ENCODE data around the gene SMIM41. TPM values are rescaled to one million over a fixed set of nuclear protein-coding genes. Genes with fewer than 3 reads are reported as not detected.
A peak's percentile ranks its signal among the peaks of the same experiment; 100 is the strongest.

SMIM41 gene
- total RNA-seq, 2 donors from 2014 or later, result 0.19 TPM; not detected in 1

DNA sequence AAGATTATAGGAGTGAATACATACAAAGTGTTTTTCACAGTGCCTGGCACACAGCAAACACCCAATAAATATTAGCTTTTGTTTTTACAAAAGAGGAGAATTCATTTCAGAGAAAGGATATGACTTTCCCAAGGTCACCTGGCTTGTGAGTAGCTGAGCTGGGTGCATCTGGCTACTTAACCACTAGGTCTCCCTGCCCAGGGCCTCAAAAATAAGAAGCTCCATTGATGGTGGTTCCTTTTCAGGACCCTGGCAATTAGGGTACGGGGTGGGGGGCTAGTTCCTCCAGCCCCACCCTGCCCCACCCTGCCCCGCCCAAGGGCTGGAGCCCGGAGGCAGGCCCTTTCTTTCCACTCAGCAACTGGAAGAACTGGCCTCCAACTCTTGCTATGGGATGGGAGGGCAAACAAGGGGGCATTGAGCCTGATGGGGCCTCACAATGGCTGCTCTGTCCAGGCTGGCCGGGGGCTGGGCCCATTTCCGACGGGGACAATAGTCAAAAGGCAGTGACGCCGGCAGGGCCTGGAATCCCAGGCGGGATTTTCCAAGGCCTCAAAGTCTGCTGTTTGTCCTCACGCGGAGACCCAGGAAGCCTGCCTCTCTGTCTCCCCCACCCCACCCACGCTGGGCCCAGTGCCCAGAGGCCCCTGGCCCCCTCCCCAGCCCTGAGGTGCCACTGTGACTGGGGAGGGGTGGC lies 17.9 kb upstream of the SMIM41 start:
- intact Hi-C loops (cut with DNase I), result no loop called here
- no peak for DNase-seq (ENCODE audit: low spot score)

DNA sequence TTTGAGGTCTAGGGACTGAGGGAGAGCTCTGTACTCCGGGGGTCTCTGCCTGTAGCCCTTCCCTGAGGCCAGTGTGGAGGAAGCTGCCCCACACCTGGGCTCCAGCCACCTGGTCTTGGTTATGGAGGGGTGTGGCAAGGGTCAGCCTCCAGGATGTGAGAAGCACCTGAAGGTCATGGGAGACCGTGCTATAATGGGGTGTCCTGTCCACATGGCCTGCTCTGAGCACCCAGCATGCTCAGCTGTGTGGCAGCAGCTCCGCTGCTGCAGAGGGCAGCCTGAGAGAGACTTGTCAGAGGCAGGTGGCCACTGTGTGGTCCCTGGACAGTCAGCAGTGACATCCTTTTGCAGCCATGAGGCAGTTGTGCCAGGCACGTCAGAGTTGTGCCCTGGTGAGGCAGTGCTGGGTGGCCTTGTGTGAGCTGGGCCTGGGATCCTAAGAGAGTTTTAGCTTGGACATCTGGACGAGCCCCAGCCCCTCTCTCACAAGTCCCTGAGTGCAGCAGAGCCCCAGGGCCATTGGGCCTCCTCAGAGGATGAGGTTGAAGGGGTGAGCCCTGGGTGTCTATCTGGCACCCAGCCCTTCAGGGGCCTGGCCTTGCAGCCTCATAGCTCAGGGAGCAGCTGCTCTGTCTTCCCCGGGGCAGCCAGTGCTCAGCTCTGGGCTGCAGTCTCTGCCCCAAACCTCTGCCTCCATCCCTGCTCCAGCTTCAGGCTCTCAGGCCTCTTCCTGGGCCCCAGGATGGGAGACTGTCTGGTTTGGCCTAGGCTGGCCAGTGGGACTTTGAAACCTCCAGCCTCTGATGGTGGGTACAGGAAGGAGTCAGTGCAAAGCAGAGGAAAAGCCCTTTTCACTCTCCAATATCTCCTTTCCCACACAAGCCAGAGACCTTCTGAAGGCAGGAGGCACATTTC lies 17.1 kb upstream of the SMIM41 start:
- no peak for DNase-seq (ENCODE audit: low spot score)

DNA sequence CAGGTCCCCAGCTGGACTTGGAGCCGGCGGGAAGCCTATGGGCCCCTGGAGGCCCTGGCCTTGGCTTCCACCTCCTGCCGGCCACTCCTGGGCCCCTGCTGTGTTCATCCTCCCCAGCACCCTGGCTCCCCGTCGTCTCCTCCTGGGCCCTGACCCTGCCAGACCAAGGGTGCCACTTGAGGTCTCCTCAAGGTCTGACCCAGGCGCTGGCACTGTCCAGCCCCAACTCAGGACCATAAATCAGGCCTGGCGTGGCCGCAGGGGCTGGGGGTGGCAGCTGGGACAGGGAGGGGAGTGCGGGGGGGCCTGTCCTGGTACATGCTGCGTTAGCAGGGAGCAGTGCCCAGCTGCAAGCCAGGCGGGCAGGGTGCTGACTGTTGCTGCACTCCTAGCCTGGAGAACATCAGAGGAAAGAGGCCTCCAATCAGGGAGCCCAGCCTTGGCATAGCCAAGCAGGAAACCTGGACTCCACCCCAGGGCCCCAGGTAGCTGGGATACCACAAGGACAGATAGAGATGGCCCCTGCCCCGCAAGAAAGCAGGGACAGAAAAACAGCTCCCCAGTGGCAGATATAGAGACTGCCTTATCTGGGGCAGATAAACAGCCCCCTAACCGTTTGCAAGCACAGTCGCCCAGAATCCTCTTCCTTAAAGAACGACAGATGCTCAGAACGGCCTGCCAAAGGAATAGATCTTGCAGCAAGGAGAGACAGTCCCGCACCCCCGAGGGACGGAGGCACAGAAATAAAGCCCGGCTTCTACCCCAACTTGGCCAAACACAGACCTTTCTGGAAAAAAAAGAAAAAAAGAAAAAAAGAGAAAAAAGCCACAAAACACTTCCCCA lies 16.2 kb upstream of the SMIM41 start:
- no peak for DNase-seq (ENCODE audit: low spot score)
- intact Hi-C loops (cut with DNase I), result no loop called here

More for the DNA sequence above, 17.1 kb upstream of the SMIM41 start:
- intact Hi-C loops (cut with DNase I), result no loop called here

DNA sequence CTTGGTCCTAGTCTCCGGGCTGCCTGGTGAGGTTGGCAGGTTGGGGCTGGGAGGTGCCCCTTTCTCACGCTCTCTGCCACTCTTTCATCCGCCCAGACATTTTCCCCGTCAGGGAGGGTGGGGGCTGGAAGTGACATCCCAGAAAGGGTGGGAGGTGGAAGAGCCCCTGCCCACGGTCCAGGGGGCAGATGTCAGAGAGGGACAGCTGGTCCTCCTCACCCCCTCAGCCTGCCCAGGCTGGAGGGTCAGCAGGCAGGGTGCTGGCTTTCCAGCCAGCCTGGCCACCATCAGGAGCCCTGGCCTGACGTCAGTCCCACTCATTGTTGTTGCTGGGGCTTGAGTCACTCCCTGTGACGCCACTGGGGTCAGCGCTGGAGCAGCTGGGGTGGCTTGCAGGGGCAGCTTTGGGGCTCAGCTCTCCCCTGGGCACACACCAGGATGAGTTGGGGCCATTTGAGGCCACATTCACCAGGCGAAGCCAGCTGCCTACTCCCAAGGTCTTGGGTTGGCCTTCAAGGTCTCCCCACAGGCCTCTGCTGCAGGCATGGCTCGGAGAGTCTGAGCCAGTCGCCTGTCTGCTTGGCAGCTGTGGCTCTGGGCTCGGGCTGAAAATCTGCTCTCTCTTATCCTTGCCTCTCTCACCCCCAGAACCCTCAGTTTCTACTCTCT lies 15.4 kb upstream of the SMIM41 start:
- intact Hi-C loops (cut with DNase I), result no loop called here
- peak; percentile 93 for DNase-seq (ENCODE audit: low spot score)

DNA sequence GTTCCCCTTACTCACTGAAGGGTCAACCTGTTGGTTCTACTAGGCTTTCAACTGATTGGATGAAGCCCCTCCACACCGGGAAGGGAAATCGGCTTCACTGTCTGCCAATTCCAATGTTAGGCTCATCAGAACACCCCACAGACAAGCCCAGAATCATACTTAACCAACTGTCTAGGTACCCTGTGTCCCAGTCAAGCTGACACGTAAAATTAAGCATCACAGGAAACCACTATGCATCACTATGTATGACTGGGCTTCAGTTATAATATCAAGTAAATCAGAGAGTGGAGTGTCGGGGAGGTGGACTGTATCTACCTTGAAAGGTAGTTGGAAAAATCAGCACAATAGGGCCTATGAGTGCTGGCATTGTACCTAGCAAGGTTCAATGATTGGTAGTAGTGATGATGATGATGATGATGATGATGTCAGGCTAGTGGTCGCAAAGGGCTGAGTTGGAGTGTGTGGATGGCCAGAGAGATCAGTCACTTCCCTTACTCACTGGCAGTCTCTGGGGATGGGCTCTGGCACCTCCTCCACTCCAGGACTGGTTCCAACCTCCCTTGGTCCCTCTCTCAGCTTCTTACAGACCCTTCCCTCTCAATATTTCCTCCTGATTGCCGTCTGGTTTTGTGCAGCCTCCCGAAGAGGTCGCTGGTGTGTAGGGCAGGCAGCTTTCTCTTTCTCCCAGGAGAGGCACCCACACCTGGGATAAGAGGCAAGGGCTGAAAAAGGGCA lies 13.0 kb upstream of the SMIM41 start:
- intact Hi-C loops (cut with DNase I), result no loop called here
- DNase-seq (ENCODE audit: low spot score), result no peak

DNA sequence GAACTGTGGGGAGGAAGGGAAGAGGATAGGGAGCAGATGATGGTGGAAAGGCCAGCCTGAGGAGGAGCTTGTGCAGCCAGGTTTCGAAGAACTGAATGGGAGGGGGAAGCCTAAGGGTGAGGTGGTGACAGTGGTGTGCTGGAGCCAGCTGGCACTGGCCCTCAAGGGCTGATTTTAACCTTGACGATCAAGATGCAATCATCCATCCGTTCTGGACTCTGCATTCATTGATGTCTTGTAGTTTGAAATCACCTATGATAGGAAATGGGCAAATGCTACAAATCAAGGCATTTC lies 12.5 kb upstream of the SMIM41 start:
- intact Hi-C loops (cut with DNase I), result no loop called here
- DNase-seq (ENCODE audit: low spot score), result no peak

DNA sequence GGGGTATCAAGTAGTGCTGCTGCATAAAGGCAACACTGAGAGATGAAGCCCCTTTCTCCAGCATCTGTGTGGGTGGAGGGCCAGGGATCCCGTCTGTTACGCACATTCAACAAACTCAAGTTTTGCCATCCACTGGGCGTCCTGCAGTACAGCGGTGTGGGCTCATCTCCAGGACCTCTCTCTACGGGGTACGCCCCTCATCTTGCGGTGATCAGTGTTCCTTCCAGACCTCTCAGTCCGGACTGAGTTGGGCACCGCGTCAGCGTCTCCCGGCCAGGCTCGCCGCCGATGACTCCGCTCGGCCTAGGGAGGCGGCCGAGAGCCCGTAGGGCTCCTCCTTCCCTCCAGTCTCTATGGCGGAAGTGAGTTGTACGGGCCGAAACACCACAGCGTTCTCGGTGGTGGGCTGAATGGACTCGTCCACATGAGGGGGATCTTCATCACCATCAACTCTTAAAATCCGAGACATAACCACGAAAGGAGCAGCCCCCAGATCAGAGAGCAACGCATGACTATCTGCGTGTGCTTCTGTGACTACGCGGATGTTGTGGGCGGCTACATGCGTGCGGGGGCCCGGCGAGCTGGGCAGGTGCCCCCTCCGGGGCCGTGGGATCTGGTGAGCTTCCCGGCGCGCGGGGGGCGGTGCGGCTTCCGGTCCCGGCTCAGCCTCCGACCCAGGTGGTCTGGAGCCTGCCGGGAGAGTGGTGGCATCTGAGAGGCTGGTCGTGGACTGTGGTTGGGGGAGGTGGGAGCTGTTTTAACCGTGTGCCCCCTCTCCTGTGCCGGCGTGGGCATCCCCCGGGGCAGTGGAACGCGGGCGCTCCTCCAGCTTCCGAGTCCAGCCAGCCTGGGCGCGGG lies 9.9 kb upstream of the SMIM41 start, which contains the start of gene ATG101:
ATG101 (plus strand) TSS at position 652 of the 858 bp plus-strand sequence. CDS start 3,673 bp downstream, outside the sequence.
- intact Hi-C loops (cut with DNase I), result no loop called here
- peak; percentile 97 for DNase-seq (ENCODE audit: low spot score)

DNA sequence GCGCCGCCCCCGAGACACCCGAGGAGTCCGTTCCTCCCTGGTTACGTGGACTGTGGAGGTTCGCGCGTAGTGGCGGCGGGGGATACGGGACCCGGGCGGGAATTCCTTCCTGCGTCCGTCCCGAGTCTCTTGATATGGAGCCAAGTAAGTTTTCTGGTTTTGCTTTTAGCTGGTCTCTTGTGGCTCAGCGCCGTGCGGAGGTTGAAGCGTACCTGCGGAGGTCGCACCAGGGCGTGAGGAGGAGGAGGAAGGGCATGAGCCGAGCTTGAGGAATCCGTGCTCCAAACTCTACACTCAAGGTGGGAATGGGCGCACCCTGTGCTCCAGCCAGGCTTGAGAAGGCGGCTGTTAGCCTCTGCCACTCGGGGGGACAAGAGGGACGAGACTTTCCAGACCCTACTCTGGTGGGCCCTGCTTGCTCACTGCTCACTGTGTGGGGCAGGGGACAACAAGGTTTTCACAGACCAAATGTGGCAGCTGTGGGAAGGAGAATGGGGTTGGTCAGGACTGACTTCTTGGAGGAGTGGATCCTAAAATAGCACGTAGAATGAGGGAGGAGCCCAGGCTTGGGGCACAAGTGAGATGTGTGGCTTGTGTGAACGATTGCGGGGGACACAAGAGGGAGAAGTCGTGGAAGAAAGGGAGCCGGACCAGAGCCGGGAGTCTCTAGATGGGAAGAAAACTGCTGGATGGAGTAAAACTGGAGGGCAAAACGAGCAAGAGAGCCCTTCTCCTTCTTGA lies 9.1 kb upstream of the SMIM41 start:
- intact Hi-C loops (cut with DNase I), result no loop called here
- no peak for DNase-seq (ENCODE audit: low spot score)

DNA sequence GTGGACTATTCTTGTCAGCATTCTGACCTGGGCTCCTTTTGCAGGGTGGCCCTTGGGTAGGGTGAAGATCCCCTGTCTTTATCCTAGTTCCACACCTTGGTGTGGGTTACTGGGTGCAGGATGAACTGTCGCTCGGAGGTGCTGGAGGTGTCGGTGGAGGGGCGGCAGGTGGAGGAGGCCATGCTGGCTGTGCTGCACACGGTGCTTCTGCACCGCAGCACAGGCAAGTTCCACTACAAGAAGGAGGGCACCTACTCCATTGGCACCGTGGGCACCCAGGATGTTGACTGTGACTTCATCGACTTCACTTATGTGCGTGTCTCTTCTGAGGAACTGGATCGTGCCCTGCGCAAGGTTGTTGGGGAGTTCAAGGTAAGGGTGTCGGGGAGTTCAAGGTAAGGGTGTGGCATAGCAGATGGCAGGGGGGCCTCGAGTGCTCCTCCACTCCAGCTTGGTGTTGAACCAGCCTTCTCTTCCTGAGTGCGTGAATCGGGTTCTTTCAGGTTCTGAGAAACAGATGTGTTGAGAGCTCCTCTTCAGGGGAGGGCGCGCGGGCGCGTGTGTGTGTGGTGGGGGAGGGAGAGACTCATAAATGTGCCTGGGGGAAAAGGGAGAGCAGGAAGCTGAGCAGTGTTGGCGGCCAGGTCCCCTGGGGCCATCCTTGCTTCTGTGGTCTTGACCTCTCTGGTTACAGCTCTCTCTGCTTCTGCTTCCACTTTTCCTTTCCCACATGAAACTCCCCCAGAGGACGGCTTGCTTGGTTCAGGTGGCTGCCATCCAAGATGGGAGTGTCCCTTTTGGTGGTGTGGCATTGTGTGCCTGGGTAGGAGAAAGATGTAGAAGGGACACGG lies 5.7 kb upstream of the SMIM41 start:
- no peak for DNase-seq (ENCODE audit: low spot score)
- intact Hi-C loops (cut with DNase I), result no loop called here

DNA sequence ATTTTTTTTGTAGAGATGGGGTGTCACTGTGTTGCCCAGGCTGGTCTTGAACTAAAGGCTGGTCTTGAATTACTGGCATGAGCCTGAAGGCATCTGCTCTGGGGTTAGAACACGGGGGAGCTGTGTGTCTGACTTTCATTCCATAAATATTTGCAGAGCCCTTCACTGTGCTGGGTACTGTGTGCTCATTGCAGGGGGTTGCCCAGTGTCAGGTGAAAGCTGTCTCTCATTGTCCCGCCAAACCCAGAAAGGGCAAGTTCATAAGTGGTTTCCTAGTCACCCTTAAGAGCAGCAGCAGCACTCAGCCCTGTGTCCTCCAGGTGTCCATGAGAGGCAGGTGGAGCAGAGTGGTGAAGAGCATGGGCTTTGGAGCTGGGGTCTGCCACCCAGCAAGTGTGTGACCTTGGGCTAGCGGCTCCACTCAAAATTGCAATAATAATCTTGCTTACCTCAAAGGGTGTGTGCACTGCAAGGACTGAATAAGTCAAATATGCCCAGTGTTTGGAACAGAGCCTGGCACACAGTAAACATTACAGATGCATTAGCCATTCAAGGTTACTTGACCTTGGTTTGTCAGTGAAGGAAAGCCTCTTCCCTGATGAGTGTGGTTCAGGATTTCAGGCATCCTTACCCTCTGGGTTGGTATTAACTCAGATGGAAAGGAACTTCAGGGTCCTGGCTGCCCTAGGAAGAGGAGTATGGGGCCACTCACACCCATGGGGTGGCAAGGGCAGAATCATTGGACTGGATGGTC lies 4.4 kb upstream of the SMIM41 start:
- no peak for DNase-seq (ENCODE audit: low spot score)
- intact Hi-C loops (cut with DNase I), result no loop called here

DNA sequence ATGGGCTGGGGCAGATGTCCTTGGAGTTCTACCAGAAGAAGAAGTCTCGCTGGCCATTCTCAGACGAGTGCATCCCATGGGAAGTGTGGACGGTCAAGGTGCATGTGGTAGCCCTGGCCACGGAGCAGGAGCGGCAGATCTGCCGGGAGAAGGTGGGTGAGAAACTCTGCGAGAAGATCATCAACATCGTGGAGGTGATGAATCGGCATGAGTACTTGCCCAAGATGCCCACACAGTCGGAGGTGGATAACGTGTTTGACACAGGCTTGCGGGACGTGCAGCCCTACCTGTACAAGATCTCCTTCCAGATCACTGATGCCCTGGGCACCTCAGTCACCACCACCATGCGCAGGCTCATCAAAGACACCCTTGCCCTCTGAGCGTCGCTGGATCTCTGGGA lies 2.7 kb upstream of the SMIM41 start:
- no peak for DNase-seq (ENCODE audit: low spot score)
- intact Hi-C loops (cut with DNase I), result no loop called here

DNA sequence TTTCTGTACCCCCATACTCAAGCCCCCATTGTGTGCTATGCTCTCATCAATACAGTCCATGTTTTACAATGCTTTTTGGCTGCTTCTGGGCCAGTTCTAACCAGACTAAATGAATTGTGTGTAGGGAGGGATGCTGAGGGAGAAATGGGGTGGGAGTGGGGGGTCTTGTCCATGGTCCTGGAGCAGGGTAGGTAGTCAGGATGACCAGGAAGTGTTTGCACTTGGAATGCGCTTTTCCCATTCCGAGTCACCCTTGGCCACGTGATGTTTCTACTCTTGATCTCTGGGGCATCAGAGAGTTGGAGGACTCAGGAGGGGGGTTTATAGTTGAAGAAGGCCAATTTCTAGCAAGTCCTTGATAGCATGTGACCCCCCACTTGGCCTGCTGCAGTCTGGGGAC lies 1.2 kb upstream of the SMIM41 start:
- intact Hi-C loops (cut with DNase I), result no loop called here
- DNase-seq (ENCODE audit: low spot score), result no peak

DNA sequence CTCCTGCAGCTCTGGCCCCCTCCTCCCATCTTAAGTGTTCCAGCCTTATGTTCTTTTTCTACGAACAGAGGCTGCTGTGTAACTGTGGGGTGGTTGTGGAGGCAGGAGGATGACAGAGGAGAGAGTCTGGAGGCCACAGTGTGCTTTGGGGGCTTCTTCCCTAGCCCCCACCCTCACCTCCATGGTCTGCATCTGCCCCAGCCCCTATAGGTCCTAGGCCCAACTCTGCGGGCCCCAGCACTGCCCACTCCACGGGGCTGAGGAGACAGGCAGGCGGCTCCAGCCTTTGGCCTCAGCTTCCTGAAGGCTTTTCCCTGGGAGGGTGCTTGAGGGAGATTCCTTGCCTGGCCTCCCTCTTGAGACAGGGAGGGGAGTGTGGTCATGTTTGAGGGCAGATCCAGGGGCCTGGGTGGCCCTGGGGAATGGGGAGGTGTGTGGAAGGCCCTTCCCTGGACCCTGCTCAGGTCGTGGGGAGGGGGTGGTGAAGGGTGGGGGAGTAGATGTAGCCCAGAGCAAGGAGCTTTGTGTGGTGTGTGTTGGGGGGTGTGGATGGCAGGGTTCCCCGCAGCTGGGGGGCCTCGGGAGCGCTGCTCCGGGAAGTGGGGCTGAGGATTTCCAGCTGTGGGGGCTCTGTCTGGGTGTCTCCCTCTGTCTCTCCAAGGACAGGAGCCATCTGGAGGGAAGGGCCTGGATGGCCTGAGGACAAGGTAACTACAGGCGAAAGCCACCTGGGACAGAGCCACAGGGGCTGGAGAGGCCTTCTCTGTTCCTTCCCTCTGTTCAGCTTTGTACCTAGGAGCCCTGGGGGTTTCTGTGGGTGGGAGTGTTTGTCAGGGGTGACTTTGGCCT lies 1.1 kb downstream of the SMIM41 start:
- DNase-seq (ENCODE audit: low spot score), result no peak
- intact Hi-C loops (cut with DNase I), result loop anchor here (5.0 kb wide), 2 partner anchors 53 to 73 kb away; partner anchors contain the start of gene TAMALIN (in 1 of the 2)

DNA sequence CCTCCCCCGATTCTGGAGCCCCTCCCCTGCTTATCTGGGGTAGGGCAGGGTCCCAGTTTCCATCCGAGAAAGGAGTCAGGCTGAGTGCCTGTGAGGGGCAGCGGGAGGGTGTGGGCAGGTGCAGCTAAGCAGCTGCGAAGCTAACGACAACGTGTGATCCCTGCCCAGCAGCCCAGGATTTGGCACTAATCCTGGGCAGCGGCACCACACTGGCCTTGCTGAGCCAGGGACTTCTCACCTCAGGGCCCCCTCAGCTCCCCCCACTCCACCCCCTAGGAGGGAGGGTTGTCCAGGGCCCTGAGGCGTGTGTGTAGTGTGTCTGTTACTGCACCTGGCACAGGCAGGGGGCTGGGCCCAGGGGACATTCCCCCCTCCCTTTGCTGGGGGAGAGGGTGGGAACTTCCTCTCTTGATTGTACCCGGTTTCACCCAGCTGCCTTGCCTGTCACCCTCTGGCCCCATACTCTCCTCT lies 1.8 kb downstream of the SMIM41 start:
- intact Hi-C loops (cut with DNase I), result loop anchor here (5.0 kb wide), 2 partner anchors 54 to 74 kb away; partner anchors contain the start of gene TAMALIN (in 1 of the 2)
- DNase-seq (ENCODE audit: low spot score), result no peak
